Midbrain (tissue), 1 donor: ENCODE results near the gene CORO6.

Experiments used
- DNase-seq: peaks from one replicate; lab custom pipeline; 2025; lab: John Stamatoyannopoulos, UW

Gene CORO6

DNA sequence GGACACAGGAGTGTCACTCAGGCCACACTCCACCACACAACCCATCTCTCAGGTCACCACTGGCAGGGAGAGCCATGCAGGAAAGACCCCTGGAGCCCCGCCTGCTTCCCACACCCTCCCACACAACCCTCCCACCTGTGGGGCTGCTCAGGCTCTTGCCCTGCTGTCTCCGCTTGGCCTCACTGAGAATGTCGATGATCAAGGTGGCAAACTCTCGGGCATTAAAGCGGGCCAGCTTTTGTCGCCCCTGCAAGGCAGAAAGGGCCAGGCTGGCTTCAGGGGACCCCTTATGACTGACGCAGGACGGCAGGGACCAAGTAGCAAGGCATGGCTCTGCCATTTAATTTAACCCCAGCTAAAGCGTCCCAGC is 45.7 kb downstream of the CORO6 start:
- no peak for DNase-seq

GRCh38 chr17:29576214-29577000 is 46.3 kb downstream of the CORO6 start:
- DNase-seq = no peak

DNA sequence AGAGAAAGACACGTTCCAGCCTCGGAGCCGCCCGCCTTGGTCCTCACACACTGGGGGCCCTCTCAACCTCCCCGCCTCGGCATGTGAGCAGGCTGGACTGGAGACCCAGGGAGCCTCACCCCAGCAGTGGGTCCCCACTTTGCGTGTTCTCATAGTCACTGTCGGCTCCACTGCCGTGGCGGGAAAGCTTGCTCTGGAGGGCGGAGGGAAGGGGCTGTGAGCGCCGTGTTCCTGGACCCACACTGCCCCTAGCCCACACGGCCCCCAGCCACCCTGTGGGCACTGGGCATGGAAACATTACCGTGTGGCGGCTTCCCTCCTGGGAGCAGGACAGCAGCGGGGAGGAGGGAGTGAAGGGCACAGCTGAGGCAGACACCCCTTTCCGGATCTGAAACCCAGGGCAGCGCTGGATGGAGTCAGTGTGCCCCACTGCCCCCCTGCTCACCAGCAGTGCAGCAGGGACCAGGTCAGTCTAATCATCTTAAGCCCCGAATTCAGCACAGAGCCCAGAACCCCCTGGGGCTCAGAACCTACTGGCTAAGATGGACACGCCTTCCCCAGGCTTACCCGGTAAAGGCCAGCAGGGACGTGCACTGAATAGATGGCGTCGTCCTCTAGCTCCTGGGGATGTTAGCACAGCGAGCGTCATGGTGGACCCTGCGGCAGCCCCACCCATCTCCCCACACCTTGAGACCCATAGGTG is 47.0 kb downstream of the CORO6 start:
- DNase-seq = no peak

GRCh38 chr17:29574732-29575510 is 47.8 kb downstream of the CORO6 start:
- DNase-seq = no peak

DNA sequence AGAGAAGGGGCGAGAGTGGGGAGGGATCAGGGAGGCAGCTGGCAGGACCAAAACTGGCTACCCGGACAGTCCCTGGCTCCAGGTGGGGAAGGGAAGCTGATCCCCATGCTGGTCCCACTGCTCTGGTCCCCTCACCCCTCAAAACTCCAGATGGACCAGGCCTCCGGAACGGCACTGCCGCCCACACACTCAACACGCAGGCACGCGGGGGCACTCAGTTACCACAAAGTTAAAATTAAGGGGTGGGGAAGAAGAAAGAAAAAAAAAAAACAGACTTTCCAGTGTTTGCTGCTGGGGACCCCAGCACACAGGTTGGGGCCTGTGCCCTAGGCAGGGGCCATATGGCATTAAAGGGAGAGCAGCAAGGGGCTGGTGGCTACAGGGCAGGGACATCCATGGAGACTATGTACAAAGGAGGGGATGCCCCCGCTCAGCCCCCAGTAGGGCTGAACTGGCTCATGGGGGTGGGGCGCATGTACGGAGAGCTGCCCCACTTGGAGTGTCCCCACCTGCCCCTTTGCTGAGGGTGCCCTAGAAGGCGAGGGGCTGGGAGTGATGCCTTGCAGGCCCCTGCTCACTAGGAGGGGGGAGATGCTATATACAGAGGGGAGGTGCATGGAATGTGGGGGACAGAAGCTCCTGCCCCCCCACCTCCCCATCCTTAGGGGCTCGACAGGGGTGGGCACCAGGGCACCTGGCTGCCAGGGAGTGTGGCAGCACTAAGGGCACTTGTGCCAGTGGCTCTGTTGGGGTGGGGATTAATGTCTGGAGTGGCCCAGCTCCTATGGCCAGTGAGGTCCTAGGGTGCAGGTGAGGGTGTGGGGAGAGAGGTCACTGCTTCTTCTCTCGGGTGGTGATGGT is 48.6 kb downstream of the CORO6 start:
- no peak for DNase-seq

- DNase-seq = no peak
These were observed 49.2 kb downstream of the CORO6 start for GRCh38 chr17:29573558-29573869.

GRCh38 chr17:29572691-29573557 is 49.8 kb downstream of the CORO6 start:
- peak; percentile 47 for DNase-seq

DNA sequence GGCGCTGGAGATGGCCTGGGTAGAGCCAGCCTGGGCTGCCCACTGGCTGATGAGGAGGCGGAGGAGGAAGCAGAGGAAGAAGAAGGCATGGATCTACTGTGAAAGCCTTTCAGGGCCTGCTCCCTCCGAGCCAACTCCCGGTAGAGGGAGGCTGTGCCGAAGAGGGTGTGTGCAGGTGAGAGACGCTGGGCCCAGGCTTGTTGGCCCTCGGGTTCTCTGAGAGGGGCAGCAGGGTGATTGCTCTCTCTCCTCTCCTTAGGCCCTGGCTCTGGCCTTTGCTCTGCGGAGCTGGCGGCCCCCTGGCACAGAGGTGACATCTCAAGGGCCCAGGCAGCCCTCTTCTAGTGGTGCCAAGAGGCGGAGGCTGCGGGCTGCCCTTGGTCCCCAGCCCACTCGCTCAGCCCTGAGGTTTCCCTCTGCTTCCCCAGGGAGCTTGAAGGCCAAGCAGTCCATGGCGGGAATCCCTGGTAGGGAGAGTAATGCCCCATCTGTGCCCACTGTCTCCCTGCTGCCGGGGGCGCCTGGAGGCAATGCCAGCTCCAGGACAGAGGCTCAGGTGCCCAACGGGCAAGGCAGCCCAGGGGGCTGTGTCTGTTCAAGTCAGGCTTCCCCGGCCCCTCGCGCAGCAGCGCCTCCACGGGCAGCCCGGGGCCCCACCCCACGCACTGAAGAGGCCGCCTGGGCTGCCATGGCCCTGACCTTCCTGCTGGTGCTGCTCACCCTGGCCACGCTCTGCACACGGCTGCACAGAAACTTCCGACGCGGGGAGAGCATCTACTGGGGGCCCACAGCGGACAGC is 50.6 kb downstream of the CORO6 start:
- DNase-seq = no peak

DNA sequence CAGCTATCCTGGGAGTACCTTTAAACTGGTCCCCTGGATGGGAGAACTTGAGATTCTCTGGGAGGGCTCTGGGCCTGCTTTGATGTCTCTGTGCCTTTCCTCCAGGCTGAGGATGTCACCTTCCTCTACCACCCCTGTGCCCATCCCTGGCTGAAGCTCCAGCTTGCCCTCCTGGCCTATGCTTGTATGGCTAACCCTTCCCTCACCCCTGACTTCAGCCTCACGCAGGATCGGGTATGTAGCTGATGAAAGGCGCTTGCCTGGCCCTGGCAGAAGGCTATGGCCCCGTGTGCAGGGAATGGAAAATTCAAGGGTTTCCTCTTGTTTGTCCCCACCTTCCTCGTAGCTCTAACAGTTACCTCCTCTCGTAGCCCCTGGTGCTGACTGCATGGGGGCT is 51.2 kb downstream of the CORO6 start:
- no peak for DNase-seq

- no peak for DNase-seq
These were observed 52.2 kb downstream of the CORO6 start for GRCh38 chr17:29570521-29570920.

DNA sequence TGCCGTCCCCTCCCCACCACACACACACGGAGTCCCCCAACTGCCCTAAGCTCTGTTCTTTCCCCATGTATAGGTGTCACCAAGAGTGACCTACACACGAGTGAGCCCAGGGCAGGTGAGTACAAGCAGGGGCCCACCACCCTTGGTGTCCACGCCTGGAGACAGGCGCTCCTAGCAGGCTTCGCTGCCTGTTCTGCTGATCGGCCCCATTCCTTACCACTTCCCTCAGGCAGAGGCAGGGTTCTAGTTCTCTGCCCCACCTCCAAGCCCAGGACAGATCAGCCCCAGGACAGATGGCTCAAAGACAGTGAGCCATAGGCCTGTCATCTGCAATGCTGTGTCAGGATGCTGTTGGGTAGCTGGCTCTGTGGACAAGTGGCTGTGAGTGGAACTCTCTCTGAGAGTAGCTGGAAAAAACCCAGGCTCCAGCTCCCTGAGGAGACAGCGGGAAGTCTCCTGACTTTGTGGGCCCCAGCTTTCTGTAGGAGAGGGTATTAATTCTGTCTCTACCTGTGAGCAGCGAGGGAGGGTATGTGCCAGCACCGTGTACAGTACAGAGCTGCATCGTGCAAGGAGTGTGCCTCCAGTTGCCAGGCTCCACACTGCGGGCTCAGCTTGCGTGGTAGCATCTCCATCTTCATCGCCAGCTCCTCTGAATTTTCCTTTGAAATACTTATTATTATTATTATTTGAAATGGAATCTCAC is 53.3 kb downstream of the CORO6 start:
- DNase-seq = no peak

DNA sequence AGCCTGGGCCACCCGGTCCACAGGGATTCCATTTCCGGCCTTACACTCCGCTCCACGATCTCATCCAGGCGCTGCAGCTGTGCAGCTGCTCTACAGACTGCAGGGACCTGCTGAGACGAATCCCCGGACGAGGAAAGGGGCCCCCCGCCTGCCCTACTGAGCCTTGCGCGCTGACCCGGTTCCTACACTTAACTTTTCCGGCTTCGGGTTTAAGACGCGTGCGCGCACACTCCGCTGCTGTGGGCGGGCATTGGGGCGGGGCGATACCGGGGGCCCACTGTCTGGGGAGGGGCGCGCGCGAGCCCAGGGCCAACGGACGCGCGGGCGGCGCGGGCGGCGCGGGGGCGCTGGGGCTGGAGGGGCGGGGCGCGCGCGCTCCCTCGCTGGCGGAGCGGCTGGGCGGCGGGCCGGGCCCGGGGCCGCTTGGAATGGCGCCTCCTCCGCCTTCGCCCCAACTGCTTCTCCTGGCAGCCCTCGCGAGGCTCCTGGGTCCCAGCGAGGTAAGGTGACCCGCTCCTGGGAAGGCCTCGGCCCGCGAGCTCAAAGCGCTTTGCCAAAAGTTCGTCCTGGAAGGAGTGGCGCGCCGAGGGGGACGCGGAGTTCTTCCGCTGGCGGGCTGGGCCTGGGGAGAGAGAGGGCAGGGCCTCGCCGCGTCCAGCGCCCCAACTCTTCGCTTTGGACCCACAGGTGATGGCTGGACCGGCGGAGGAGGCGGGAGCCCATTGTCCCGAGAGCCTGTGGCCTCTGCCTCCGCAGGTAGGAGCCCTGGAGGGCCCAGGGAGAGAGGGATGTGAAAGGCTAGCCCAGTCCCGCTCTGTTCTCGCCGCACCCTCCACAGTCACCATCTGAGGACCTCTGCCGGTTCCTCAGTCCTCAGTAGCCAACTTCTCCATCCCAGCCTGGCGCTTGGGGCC is 54.1 kb downstream of the CORO6 start, which contains the start of gene TP53I13:
TSS of gene TP53I13 (plus strand) at position 371 of the 914 bp plus-strand sequence. CDS start at position 429, 58 bp downstream.
- DNase-seq = peak; percentile 84

- DNase-seq = peak; percentile 51
These were observed 55.0 kb downstream of the CORO6 start for GRCh38 chr17:29567554-29568330.

GRCh38 chr17:29567304-29567553 is 55.5 kb downstream of the CORO6 start:
- no peak for DNase-seq

GRCh38 chr17:29566473-29567303 is 56.0 kb downstream of the CORO6 start, which contains the start of gene ABHD15:
Gene ABHD15 (minus strand): TSS chr17:29567037. CDS start chr17:29566966, 71 bp downstream.
- peak; percentile 69 for DNase-seq

DNA sequence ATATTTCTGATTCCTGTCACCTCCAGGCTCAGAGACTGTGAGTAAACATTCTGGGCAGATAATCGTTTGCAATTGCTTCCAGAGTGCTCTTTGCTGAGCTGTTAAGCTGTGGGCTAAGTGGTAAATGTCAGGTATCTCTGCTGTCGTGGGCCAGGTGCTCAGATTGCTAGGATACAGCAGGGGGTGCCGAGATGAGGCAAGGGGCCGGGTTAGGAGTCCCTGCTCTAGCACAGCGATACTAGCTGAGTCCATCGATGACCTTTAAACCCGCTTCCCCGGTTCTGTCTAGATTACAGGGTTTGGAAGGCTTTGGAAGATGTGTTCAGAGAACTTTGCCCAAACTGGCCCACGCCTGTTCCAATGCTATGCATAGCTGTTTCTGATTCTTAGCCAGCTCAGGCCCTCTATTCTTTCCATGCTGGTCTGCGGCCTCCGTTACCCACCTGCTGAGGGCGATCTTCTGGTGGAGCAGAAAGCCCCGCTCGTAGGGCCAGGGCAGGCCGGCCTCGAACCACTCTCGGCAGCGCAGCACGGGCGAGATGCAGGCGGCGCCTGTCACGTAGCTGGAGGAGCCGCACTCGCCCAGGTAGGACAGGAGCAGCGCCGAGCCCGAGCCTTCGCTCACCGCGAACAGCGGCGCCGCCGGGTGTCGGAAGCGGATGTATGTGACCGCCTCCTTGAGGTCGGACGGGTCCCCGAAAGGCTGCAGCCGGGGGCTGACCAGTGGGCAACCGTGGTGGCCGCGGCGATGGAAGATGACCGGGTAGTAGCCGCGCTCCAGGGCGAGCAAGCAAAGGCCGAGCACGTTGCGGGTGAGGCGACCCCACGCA is 56.9 kb downstream of the CORO6 start:
- no peak for DNase-seq
